Activated CD4-positive, alpha-beta memory T cell treated with anti-CD3 and anti-CD28 coated beads, Interleukin-2, amount 10 ng/mL, durations not matched to agents 7 days and 5 days (primary cell): ENCODE data around the gene SAMD9L. TPM values are rescaled to one million over a fixed set of nuclear protein-coding genes. Genes with fewer than 3 reads are reported as not detected.
"Not testable (repeated sequence)": the region's sequence is repeated elsewhere in the genome, so short reads cannot be mapped to it uniquely, and the experiment has no call there.

Experiments
- CTCF ChIA-PET: fragments of 350-600 bp; sonication (Branson Sonifier 250); formaldehyde crosslinking; loops from one replicate; lab custom pipeline; 2021; ENCODE audit warnings: antibody characterized with exemption, inconsistent platforms; lab: Charles Lee
- POLR2A ChIA-PET: fragments of 350-600 bp; sonication (Branson Sonifier 250); formaldehyde crosslinking; loops from one replicate; lab custom pipeline; 2021; ENCODE audit warnings: antibody characterized with exemption; lab: Charles Lee
- DNase-seq: peaks from one replicate; pipeline ENCODE4 v3.0.0-alpha.2; 2020
- H3K27ac Mint-ChIP-seq: one replicate; pipeline ENCODE4 v1.8.0; 2021; ENCODE audit warnings: mild to moderate bottlenecking, mixed read lengths
- H3K27me3 Mint-ChIP-seq: one replicate; pipeline ENCODE4 v1.8.0; 2021; ENCODE audit warnings: mixed read lengths
- H3K36me3 Mint-ChIP-seq: one replicate; pipeline ENCODE4 v1.8.0; 2021; ENCODE audit warnings: low read depth, mixed read lengths
- H3K4me1 Mint-ChIP-seq: one replicate; pipeline ENCODE4 v1.8.0; 2021; ENCODE audit warnings: mixed read lengths
- H3K4me3 Mint-ChIP-seq: one replicate; pipeline ENCODE4 v1.8.0; 2021; ENCODE audit warnings: mild to moderate bottlenecking, mixed read lengths
- H3K9me3 Mint-ChIP-seq: one replicate; pipeline ENCODE4 v1.8.0; 2021; ENCODE audit warnings: mixed read lengths
- total RNA-seq, 2 experiments: library from RNA; stranded (reverse); gene quantifications; one replicate each; pipeline ENCODE4 v1.2.3, GENCODE V29; 2021

The SAMD9L gene
- total RNA-seq, 2 experiments from 2014 or later: 181 to 184 TPM

- H3K4me3 Mint-ChIP-seq: no peak overlapping the region
- no peak overlapping the region for H3K27ac Mint-ChIP-seq
- ChIA-PET CTCF (no interaction called here), POLR2A (no interaction called here)
- no peak for DNase-seq
- H3K36me3 Mint-ChIP-seq: peaks cover 35% of the 10 kb centered on the region
- no peaks in the 10 kb centered on the region for H3K27me3 Mint-ChIP-seq
- peaks cover 14% of the 10 kb centered on the region for H3K9me3 Mint-ChIP-seq
- peaks cover 20% of the 10 kb centered on the region for H3K4me1 Mint-ChIP-seq
These were observed 7.5 kb downstream of the SAMD9L start for GRCh38 chr7:93140582-93141191.

GRCh38 chr7:93138576-93138975 lies 9.6 kb downstream of the SAMD9L start:
- H3K27ac Mint-ChIP-seq: no peak overlapping the region
- no peak overlapping the region for H3K4me3 Mint-ChIP-seq
- H3K9me3 Mint-ChIP-seq: peaks cover 33% of the 10 kb centered on the region
- POLR2A ChIA-PET: no interaction called here
- no peaks in the 10 kb centered on the region for H3K27me3 Mint-ChIP-seq
- CTCF ChIA-PET: no interaction called here
- peaks cover 8% of the 10 kb centered on the region for H3K4me1 Mint-ChIP-seq
- peaks cover 51% of the 10 kb centered on the region for H3K36me3 Mint-ChIP-seq
- no peak for DNase-seq

- DNase-seq: no peak
- Mint-ChIP-seq H3K4me1 (no peaks in the 10 kb centered on the region), H3K4me3 (no peak overlapping the region), H3K36me3 (peaks cover 92% of the 10 kb centered on the region), H3K9me3 (peaks cover 72% of the 10 kb centered on the region), H3K27ac (no peak overlapping the region), H3K27me3 (no peaks in the 10 kb centered on the region)
- ChIA-PET CTCF (interaction anchor here (0.7 to 1.3 kb wide), 2 partner anchors 13 to 99 kb away, joined by 3 read pairs; partner anchors contain the start of gene VPS50), POLR2A (interaction anchor here (0.9 kb wide), 1 partner anchor 14 kb away, joined by 3 read pairs; no protein-coding TSS in a partner anchor)
These were observed 15.2 kb downstream of the SAMD9L start for GRCh38 chr7:93133005-93133404.

- Mint-ChIP-seq H3K27ac (no peak overlapping the region), H3K36me3 (peaks cover 84% of the 10 kb centered on the region), H3K4me3 (no peak overlapping the region), H3K4me1 (no peaks in the 10 kb centered on the region), H3K9me3 (peaks cover 72% of the 10 kb centered on the region), H3K27me3 (no peaks in the 10 kb centered on the region)
- ChIA-PET POLR2A (interaction anchor here (0.9 kb wide), 1 partner anchor 15 kb away, joined by 3 read pairs; no protein-coding TSS in a partner anchor), CTCF (no interaction called here)
- no peak for DNase-seq
These were observed 16.0 kb downstream of the SAMD9L start for GRCh38 chr7:93132216-93132615.

- CTCF ChIA-PET, H3K27ac Mint-ChIP-seq, DNase-seq, H3K4me3 Mint-ChIP-seq, H3K4me1 Mint-ChIP-seq, H3K27me3 Mint-ChIP-seq: not testable (repeated sequence)
- Mint-ChIP-seq H3K9me3 (peaks cover 67% of the 10 kb centered on the region), H3K36me3 (peaks cover 83% of the 10 kb centered on the region)
- POLR2A ChIA-PET: interaction anchor here (1.3 kb wide), 1 partner anchor 9 kb away, joined by 4 read pairs; the partner anchor contains the start of gene SAMD9
These were observed 21.2 kb downstream of the SAMD9L start for GRCh38 chr7:93126954-93127353.

- H3K27me3 Mint-ChIP-seq, DNase-seq, H3K27ac Mint-ChIP-seq, H3K4me3 Mint-ChIP-seq, CTCF ChIA-PET, POLR2A ChIA-PET: not testable (repeated sequence)
- Mint-ChIP-seq H3K4me1 (peaks cover 14% of the 10 kb centered on the region), H3K9me3 (peaks cover 56% of the 10 kb centered on the region), H3K36me3 (peaks cover 85% of the 10 kb centered on the region)
These were observed 24.7 kb downstream of the SAMD9L start for GRCh38 chr7:93123532-93123931.

- POLR2A ChIA-PET: interaction anchor here (0.7 kb wide), 1 partner anchor 27 kb away, joined by 3 read pairs; no protein-coding TSS in a partner anchor
- H3K36me3 Mint-ChIP-seq: peaks cover 86% of the 10 kb centered on the region
These were observed 27.3 kb downstream of the SAMD9L start for GRCh38 chr7:93120592-93121549.

GRCh38 chr7:93119191-93119905 lies 28.8 kb downstream of the SAMD9L start:
- Mint-ChIP-seq H3K9me3 (peaks cover 37% of the 10 kb centered on the region), H3K36me3 (peaks cover 86% of the 10 kb centered on the region), H3K4me3 (no peak overlapping the region), H3K27ac (peak overlapping the region; percentile 57), H3K27me3 (peaks cover 6% of the 10 kb centered on the region), H3K4me1 (peaks cover 41% of the 10 kb centered on the region)
- CTCF ChIA-PET: interaction anchor here (1.2 kb wide), 1 partner anchor 14 kb away, joined by 3 read pairs; no protein-coding TSS in a partner anchor
- POLR2A ChIA-PET: no interaction called here
- no peak for DNase-seq

More at GRCh38 chr7:93120592-93121549, 27.3 kb downstream of the SAMD9L start:
- no peak for DNase-seq
- H3K4me3 Mint-ChIP-seq: no peak overlapping the region
- H3K9me3 Mint-ChIP-seq: peaks cover 40% of the 10 kb centered on the region
- H3K27me3 Mint-ChIP-seq: peaks cover 8% of the 10 kb centered on the region
- peaks cover 26% of the 10 kb centered on the region for H3K4me1 Mint-ChIP-seq
- no peak overlapping the region for H3K27ac Mint-ChIP-seq
- CTCF ChIA-PET: interaction anchor here (1.2 kb wide), 1 partner anchor 13 kb away, joined by 3 read pairs; no protein-coding TSS in a partner anchor

- Mint-ChIP-seq H3K27me3 (no peaks in the 10 kb centered on the region), H3K4me1 (peaks cover 52% of the 10 kb centered on the region), H3K4me3 (peak within 1 kb of the TSS; percentile 98), H3K9me3 (peaks cover 35% of the 10 kb centered on the region), H3K36me3 (peaks cover 87% of the 10 kb centered on the region), H3K27ac (peak within 1 kb of the TSS; percentile 93)
- POLR2A ChIA-PET: interaction anchor here (0.7 to 3.2 kb wide), 33 partner anchors 8 to 872 kb away, joined by 3 to 46 read pairs (median 4); partner anchors contain the start of genes ANKIB1, CDK6, FAM133B and KRIT1
- peak; percentile 72 for DNase-seq
- CTCF ChIA-PET: interaction anchor here (0.9 to 1.3 kb wide), 6 partner anchors 26 to 694 kb away, joined by 3 to 4 read pairs (median 3); partner anchors contain the start of gene VPS50
These were observed 30.2 kb downstream of the SAMD9L start, which contains the start of gene SAMD9 for GRCh38 chr7:93117852-93118530. Gene SAMD9, minus strand, starts transcription at chr7:93117979. Its CDS starts 11,882 bp downstream, at chr7:93106097.

GRCh38 chr7:93117327-93117726 lies 30.9 kb downstream of the SAMD9L start:
- peaks cover 87% of the 10 kb centered on the region for H3K36me3 Mint-ChIP-seq
- POLR2A ChIA-PET: interaction anchor here (0.7 to 3.2 kb wide), 37 partner anchors 9 to 1177 kb away, joined by 3 to 46 read pairs (median 4); partner anchors contain the start of genes AKAP9, ANKIB1, CDK6 and FAM133B

GRCh38 chr7:93115796-93116195 lies 32.4 kb downstream of the SAMD9L start:
- Mint-ChIP-seq H3K9me3 (peaks cover 34% of the 10 kb centered on the region), H3K4me3 (peak overlapping the region; percentile 98), H3K4me1 (peaks cover 71% of the 10 kb centered on the region), H3K27ac (peak overlapping the region; percentile 93), H3K27me3 (no peaks in the 10 kb centered on the region), H3K36me3 (peaks cover 88% of the 10 kb centered on the region)
- ChIA-PET POLR2A (interaction anchor here (1.5 to 3.2 kb wide), 4 partner anchors 31 to 303 kb away, joined by 3 to 46 read pairs (median 14); partner anchors contain the start of genes SAMD9L and VPS50), CTCF (no interaction called here)
- no peak for DNase-seq

More at GRCh38 chr7:93117327-93117726, 30.9 kb downstream of the SAMD9L start:
- CTCF ChIA-PET: interaction anchor here (0.6 to 1.3 kb wide), 7 partner anchors 25 to 1236 kb away, joined by 3 to 4 read pairs (median 3); no protein-coding TSS in a partner anchor
- Mint-ChIP-seq H3K4me1 (peaks cover 58% of the 10 kb centered on the region), H3K27me3 (no peaks in the 10 kb centered on the region), H3K27ac (peak overlapping the region; percentile 93), H3K9me3 (peaks cover 36% of the 10 kb centered on the region), H3K4me3 (peak overlapping the region; percentile 98)
- DNase-seq: no peak
